ENCODE data around the gene QSOX2. TPM values are rescaled to one million over a fixed set of nuclear protein-coding genes. Genes with fewer than 3 reads are reported as not detected.

Gene QSOX2
- total RNA-seq, 1 donor from 2014 or later = 21.2 TPM

DNA sequence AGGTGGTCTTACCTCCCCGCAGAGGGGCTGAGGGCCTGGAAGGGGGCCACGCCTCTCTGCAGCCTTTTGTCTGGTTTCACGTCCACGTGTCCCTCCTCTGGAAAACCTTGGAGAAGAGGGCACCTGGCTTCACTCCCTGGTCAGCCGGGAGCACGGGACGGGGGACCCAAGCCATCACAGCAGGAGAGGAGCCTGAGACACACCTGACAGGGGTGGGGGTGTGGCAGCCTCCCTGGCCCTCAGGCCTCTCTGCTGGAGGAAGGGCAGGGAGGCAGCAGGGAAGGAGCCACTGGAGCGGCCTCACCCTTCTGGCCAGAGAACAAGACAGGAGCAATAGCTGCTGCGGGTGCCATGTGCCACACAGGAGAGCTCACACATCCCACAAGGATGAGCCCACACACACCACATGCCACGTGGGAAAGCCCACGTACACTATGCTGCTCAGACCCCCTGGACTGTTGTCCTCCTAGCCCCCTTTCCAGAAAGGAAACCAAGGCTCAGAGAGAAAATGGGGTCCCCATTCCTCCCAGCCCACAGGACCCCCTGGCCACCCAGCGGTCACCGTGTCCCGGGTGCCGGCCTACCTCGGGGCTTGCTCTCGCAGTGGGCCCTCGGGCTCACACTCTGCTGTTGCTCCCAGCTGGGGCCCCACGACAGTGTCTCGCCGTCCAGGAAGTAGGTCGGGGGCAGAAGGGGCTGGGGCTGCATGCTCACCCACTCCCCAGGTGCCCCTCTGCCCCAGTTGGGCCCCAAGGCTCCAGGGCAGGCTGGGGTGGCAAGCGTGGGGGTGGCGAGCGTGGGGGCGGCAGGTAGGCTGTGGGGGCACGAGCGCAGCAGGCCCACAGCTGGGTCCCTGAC lies 40.1 kb upstream of the QSOX2 start:
- Mint-ChIP-seq H3K27ac (ENCODE audit: unreplicated experiment) (no peak overlapping the region), H3K4me1 (ENCODE audit: low read depth, unreplicated experiment) (no peaks in the 10 kb centered on the region), H3K27me3 (ENCODE audit: unreplicated experiment) (peaks cover 6% of the 10 kb centered on the region), H3K36me3 (ENCODE audit: unreplicated experiment) (peaks cover 6% of the 10 kb centered on the region), H3K9me3 (ENCODE audit: unreplicated experiment) (peaks cover 6% of the 10 kb centered on the region), H3K4me3 (ENCODE audit: unreplicated experiment) (no peak overlapping the region)
- TF ChIP-seq, protein P1, sequence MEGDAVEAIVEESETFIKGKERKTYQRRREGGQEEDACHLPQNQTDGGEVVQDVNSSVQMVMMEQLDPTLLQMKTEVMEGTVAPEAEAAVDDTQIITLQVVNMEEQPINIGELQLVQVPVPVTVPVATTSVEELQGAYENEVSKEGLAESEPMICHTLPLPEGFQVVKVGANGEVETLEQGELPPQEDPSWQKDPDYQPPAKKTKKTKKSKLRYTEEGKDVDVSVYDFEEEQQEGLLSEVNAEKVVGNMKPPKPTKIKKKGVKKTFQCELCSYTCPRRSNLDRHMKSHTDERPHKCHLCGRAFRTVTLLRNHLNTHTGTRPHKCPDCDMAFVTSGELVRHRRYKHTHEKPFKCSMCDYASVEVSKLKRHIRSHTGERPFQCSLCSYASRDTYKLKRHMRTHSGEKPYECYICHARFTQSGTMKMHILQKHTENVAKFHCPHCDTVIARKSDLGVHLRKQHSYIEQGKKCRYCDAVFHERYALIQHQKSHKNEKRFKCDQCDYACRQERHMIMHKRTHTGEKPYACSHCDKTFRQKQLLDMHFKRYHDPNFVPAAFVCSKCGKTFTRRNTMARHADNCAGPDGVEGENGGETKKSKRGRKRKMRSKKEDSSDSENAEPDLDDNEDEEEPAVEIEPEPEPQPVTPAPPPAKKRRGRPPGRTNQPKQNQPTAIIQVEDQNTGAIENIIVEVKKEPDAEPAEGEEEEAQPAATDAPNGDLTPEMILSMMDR (IDR thresholded peaks at IDR 0.05; ENCODE audit: partially characterized antibody, unreplicated experiment) = no peak
- DNase-seq = no peak

DNA sequence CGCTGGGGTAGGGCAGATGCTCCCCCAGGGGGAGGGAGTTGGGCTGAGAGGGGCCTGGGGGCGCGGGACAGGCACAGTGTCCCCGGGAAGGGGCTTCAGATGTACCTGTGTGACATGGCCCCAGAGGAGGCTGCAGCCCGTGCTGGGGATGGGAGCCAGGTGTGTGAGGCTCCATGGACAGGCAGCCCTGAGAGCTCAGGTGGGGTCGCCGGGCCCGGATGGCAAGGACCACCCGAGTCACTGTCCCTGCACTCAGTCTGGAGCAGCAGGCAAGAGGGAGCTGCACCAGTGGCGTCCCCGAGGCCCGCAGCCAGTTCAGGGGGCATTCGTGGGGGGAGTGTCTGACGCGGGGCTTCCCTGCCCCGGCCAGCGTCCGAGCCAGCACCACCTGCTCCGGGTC lies 39.3 kb upstream of the QSOX2 start:
- TF ChIP-seq, protein P1 (IDR thresholded peaks at IDR 0.05; ENCODE audit: partially characterized antibody, unreplicated experiment) = no peak

DNA sequence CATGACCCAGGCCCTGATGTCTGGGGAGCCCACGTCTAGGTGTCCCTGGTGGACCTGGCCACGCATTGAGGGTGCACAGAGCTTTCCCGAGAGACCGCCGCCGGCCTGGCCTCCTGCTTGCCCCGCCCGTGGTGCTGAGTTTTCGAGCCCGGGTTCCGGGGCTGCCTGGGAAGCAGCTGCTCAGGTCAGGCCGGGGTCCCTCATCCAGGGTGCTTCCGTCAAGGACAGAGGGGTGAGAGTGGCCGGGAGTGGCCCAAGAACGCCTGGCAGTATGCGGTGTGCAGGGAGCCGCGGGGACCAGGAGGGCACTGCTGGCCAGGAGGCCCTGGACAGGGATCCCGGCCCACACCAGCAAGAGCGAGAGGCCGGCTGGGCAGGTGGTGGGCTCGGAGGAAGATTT lies 38.7 kb upstream of the QSOX2 start:
- peaks cover 6% of the 10 kb centered on the region for H3K27me3 Mint-ChIP-seq (ENCODE audit: unreplicated experiment)
- TF ChIP-seq, protein P1 (IDR thresholded peaks at IDR 0.05; ENCODE audit: partially characterized antibody, unreplicated experiment) = no peak
- no peak for DNase-seq

More for the DNA sequence above, 39.3 kb upstream of the QSOX2 start:
- Mint-ChIP-seq H3K4me3 (ENCODE audit: unreplicated experiment) (no peak overlapping the region), H3K27ac (ENCODE audit: unreplicated experiment) (no peak overlapping the region), H3K27me3 (ENCODE audit: unreplicated experiment) (peaks cover 6% of the 10 kb centered on the region), H3K4me1 (ENCODE audit: low read depth, unreplicated experiment) (no peaks in the 10 kb centered on the region), H3K36me3 (ENCODE audit: unreplicated experiment) (peaks cover 6% of the 10 kb centered on the region), H3K9me3 (ENCODE audit: unreplicated experiment) (peaks cover 6% of the 10 kb centered on the region)
- no peak for DNase-seq

DNA sequence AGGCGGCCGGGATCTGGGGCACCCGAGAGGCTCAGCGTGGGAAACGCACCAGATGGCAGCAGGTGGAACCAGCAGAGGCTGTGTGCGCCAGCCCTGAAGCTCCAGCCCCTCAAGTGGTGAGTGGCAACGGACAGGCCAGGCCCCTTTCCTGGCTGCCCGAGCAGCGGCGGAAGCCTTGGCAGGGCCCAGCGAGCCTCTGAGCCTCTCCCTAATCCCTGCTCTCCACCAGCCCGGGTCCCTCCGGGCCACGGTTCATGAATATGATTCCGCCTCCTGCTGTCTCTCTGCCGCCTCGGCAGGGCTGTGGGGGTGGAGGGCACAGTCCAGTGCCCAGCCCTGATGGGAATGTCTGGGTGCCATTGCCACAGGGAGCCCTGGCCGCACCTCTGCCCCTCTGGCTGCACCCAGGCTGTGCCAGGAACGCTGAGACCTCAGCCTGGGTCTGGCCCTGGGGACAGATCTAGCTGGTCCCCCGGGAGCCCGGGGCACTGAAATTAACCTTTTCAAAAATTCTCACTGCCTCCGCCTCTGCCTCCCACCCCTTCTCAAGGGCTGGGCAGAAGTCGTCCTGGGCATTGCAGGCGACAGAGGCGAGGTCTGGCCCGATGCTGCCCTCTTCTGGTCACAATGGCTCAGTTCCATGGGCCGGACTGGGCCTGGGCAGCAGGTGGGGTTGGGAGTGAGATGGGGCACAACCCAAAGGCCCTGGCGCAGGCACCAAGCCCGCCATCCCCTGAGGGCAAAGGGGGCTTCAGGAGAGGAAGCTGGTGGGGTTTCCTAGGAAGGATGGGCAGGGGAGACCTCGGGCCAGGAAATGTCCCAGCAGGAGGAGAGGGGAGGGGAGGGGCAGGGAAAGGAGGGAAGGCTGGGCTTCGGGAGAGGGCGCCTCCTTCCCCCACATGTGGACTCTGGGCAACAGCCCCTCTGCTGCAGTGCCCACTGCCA lies 38.0 kb upstream of the QSOX2 start:
- H3K4me3 Mint-ChIP-seq (ENCODE audit: unreplicated experiment) = no peak overlapping the region
- peaks cover 6% of the 10 kb centered on the region for H3K36me3 Mint-ChIP-seq (ENCODE audit: unreplicated experiment)
- TF ChIP-seq, protein P1 (IDR thresholded peaks at IDR 0.05; ENCODE audit: partially characterized antibody, unreplicated experiment) = peak; percentile 84
- H3K4me1 Mint-ChIP-seq (ENCODE audit: low read depth, unreplicated experiment) = no peaks in the 10 kb centered on the region
- no peak overlapping the region for H3K27ac Mint-ChIP-seq (ENCODE audit: unreplicated experiment)
- DNase-seq = peak; percentile 88
- peaks cover 6% of the 10 kb centered on the region for H3K27me3 Mint-ChIP-seq (ENCODE audit: unreplicated experiment)
- peaks cover 6% of the 10 kb centered on the region for H3K9me3 Mint-ChIP-seq (ENCODE audit: unreplicated experiment)

More for the DNA sequence above, 38.7 kb upstream of the QSOX2 start:
- Mint-ChIP-seq H3K36me3 (ENCODE audit: unreplicated experiment) (peaks cover 6% of the 10 kb centered on the region), H3K4me3 (ENCODE audit: unreplicated experiment) (no peak overlapping the region), H3K4me1 (ENCODE audit: low read depth, unreplicated experiment) (no peaks in the 10 kb centered on the region), H3K27ac (ENCODE audit: unreplicated experiment) (no peak overlapping the region), H3K9me3 (ENCODE audit: unreplicated experiment) (peaks cover 6% of the 10 kb centered on the region)
